Measurements from ENCODE around the gene ABCB8.

ABCB8 gene

GRCh38 chr7:151065516-151065915 lies 37.3 kb downstream of the ABCB8 start:
- H3K27ac ChIP-seq (ENCODE audit: low read depth, low read length) = no peak overlapping the region
- H3K4me1 ChIP-seq (ENCODE audit: control insufficient read depth, insufficient read depth, low read length) = peaks cover 31% of the 10 kb centered on the region
- H3K9ac ChIP-seq (ENCODE audit: low read length) = no peak overlapping the region
- H3K4me3 ChIP-seq (ENCODE audit: low read depth, low read length) = no peak overlapping the region
- no peaks in the 10 kb centered on the region for H3K27me3 ChIP-seq (ENCODE audit: control insufficient read depth, insufficient read depth, low read length)
- no peaks in the 10 kb centered on the region for H3K9me3 ChIP-seq (ENCODE audit: control insufficient read depth, insufficient read depth, low read depth, low read length)
- H3K36me3 ChIP-seq (ENCODE audit: control insufficient read depth, insufficient read depth, low read length) = peaks cover 57% of the 10 kb centered on the region

GRCh38 chr7:151066273-151066974 lies 38.2 kb downstream of the ABCB8 start:
- no peak overlapping the region for H3K27ac ChIP-seq (ENCODE audit: low read depth, low read length)
- H3K36me3 ChIP-seq (ENCODE audit: control insufficient read depth, insufficient read depth, low read length) = peaks cover 66% of the 10 kb centered on the region
- H3K9me3 ChIP-seq (ENCODE audit: control insufficient read depth, insufficient read depth, low read depth, low read length) = no peaks in the 10 kb centered on the region
- H3K4me3 ChIP-seq (ENCODE audit: low read depth, low read length) = no peak overlapping the region
- peaks cover 23% of the 10 kb centered on the region for H3K4me1 ChIP-seq (ENCODE audit: control insufficient read depth, insufficient read depth, low read length)
- no peaks in the 10 kb centered on the region for H3K27me3 ChIP-seq (ENCODE audit: control insufficient read depth, insufficient read depth, low read length)
- H3K9ac ChIP-seq (ENCODE audit: low read length) = no peak overlapping the region

- Histone ChIP-seq H3K9ac (ENCODE audit: low read length) (peak overlapping the region; percentile 52), H3K36me3 (ENCODE audit: control insufficient read depth, insufficient read depth, low read length) (peaks cover 78% of the 10 kb centered on the region)
These were observed 40.0 kb downstream of the ABCB8 start for GRCh38 chr7:151068069-151068773.

GRCh38 chr7:151069841-151070573 lies 41.8 kb downstream of the ABCB8 start:
- Histone ChIP-seq H3K9ac (ENCODE audit: low read length) (no peak overlapping the region), H3K4me1 (ENCODE audit: control insufficient read depth, insufficient read depth, low read length) (peaks cover 8% of the 10 kb centered on the region), H3K27ac (ENCODE audit: low read depth, low read length) (no peak overlapping the region), H3K9me3 (ENCODE audit: control insufficient read depth, insufficient read depth, low read depth, low read length) (no peaks in the 10 kb centered on the region), H3K4me3 (ENCODE audit: low read depth, low read length) (no peak overlapping the region), H3K36me3 (ENCODE audit: control insufficient read depth, insufficient read depth, low read length) (peaks cover 85% of the 10 kb centered on the region), H3K27me3 (ENCODE audit: control insufficient read depth, insufficient read depth, low read length) (no peaks in the 10 kb centered on the region)

More at GRCh38 chr7:151068069-151068773, 40.0 kb downstream of the ABCB8 start:
- Histone ChIP-seq H3K27ac (ENCODE audit: low read depth, low read length) (peak overlapping the region; percentile 55; the same call in 1 of the 2 replicates), H3K27me3 (ENCODE audit: control insufficient read depth, insufficient read depth, low read length) (no peaks in the 10 kb centered on the region), H3K4me1 (ENCODE audit: control insufficient read depth, insufficient read depth, low read length) (peaks cover 12% of the 10 kb centered on the region), H3K9me3 (ENCODE audit: control insufficient read depth, insufficient read depth, low read depth, low read length) (no peaks in the 10 kb centered on the region), H3K4me3 (ENCODE audit: low read depth, low read length) (no peak overlapping the region)

- Histone ChIP-seq H3K36me3 (ENCODE audit: control insufficient read depth, insufficient read depth, low read length) (peaks cover 85% of the 10 kb centered on the region), H3K27me3 (ENCODE audit: control insufficient read depth, insufficient read depth, low read length) (no peaks in the 10 kb centered on the region), H3K4me1 (ENCODE audit: control insufficient read depth, insufficient read depth, low read length) (peaks cover 9% of the 10 kb centered on the region), H3K27ac (ENCODE audit: low read depth, low read length) (no peak overlapping the region), H3K9me3 (ENCODE audit: control insufficient read depth, insufficient read depth, low read depth, low read length) (no peaks in the 10 kb centered on the region), H3K9ac (ENCODE audit: low read length) (no peak overlapping the region), H3K4me3 (ENCODE audit: low read depth, low read length) (no peak overlapping the region)
These were observed 42.3 kb downstream of the ABCB8 start for GRCh38 chr7:151070574-151070960.

- Histone ChIP-seq H3K36me3 (ENCODE audit: control insufficient read depth, insufficient read depth, low read length) (peaks cover 87% of the 10 kb centered on the region), H3K4me1 (ENCODE audit: control insufficient read depth, insufficient read depth, low read length) (peaks cover 15% of the 10 kb centered on the region), H3K27me3 (ENCODE audit: control insufficient read depth, insufficient read depth, low read length) (no peaks in the 10 kb centered on the region), H3K27ac (ENCODE audit: low read depth, low read length) (no peak overlapping the region), H3K4me3 (ENCODE audit: low read depth, low read length) (no peak overlapping the region), H3K9ac (ENCODE audit: low read length) (no peak overlapping the region), H3K9me3 (ENCODE audit: control insufficient read depth, insufficient read depth, low read depth, low read length) (no peaks in the 10 kb centered on the region)
These were observed 43.0 kb downstream of the ABCB8 start for GRCh38 chr7:151071032-151071866.

- Histone ChIP-seq H3K4me1 (ENCODE audit: control insufficient read depth, insufficient read depth, low read length) (peaks cover 33% of the 10 kb centered on the region), H3K27me3 (ENCODE audit: control insufficient read depth, insufficient read depth, low read length) (no peaks in the 10 kb centered on the region), H3K9ac (ENCODE audit: low read length) (no peak overlapping the region), H3K27ac (ENCODE audit: low read depth, low read length) (no peak overlapping the region), H3K36me3 (ENCODE audit: control insufficient read depth, insufficient read depth, low read length) (peaks cover 64% of the 10 kb centered on the region), H3K9me3 (ENCODE audit: control insufficient read depth, insufficient read depth, low read depth, low read length) (no peaks in the 10 kb centered on the region), H3K4me3 (ENCODE audit: low read depth, low read length) (no peak overlapping the region)
These were observed 45.7 kb downstream of the ABCB8 start for GRCh38 chr7:151073990-151074389.

- H3K27me3 ChIP-seq (ENCODE audit: control insufficient read depth, insufficient read depth, low read length) = no peaks in the 10 kb centered on the region
- no peaks in the 10 kb centered on the region for H3K9me3 ChIP-seq (ENCODE audit: control insufficient read depth, insufficient read depth, low read depth, low read length)
- no peak overlapping the region for H3K4me3 ChIP-seq (ENCODE audit: low read depth, low read length)
- no peak overlapping the region for H3K9ac ChIP-seq (ENCODE audit: low read length)
- H3K27ac ChIP-seq (ENCODE audit: low read depth, low read length) = no peak overlapping the region
- peaks cover 54% of the 10 kb centered on the region for H3K36me3 ChIP-seq (ENCODE audit: control insufficient read depth, insufficient read depth, low read length)
- H3K4me1 ChIP-seq (ENCODE audit: control insufficient read depth, insufficient read depth, low read length) = peaks cover 42% of the 10 kb centered on the region
These were observed 46.8 kb downstream of the ABCB8 start for GRCh38 chr7:151074817-151075661.

- peaks cover 48% of the 10 kb centered on the region for H3K36me3 ChIP-seq (ENCODE audit: control insufficient read depth, insufficient read depth, low read length)
- H3K9me3 ChIP-seq (ENCODE audit: control insufficient read depth, insufficient read depth, low read depth, low read length) = no peaks in the 10 kb centered on the region
- no peak overlapping the region for H3K4me3 ChIP-seq (ENCODE audit: low read depth, low read length)
- H3K27ac ChIP-seq (ENCODE audit: low read depth, low read length) = no peak overlapping the region
- peaks cover 42% of the 10 kb centered on the region for H3K4me1 ChIP-seq (ENCODE audit: control insufficient read depth, insufficient read depth, low read length)
- no peaks in the 10 kb centered on the region for H3K27me3 ChIP-seq (ENCODE audit: control insufficient read depth, insufficient read depth, low read length)
- H3K9ac ChIP-seq (ENCODE audit: low read length) = no peak overlapping the region
These were observed 47.4 kb downstream of the ABCB8 start for GRCh38 chr7:151075662-151075971.

GRCh38 chr7:151075978-151076426 lies 47.8 kb downstream of the ABCB8 start:
- no peak overlapping the region for H3K27ac ChIP-seq (ENCODE audit: low read depth, low read length)
- H3K9ac ChIP-seq (ENCODE audit: low read length) = no peak overlapping the region

More at GRCh38 chr7:151075978-151076426, 47.8 kb downstream of the ABCB8 start:
- Histone ChIP-seq H3K4me1 (ENCODE audit: control insufficient read depth, insufficient read depth, low read length) (peaks cover 43% of the 10 kb centered on the region), H3K9me3 (ENCODE audit: control insufficient read depth, insufficient read depth, low read depth, low read length) (no peaks in the 10 kb centered on the region), H3K27me3 (ENCODE audit: control insufficient read depth, insufficient read depth, low read length) (no peaks in the 10 kb centered on the region), H3K36me3 (ENCODE audit: control insufficient read depth, insufficient read depth, low read length) (peaks cover 44% of the 10 kb centered on the region), H3K4me3 (ENCODE audit: low read depth, low read length) (no peak overlapping the region)

Measured in HUES6 (cell line).